NCI-H1417 treated with DMSO at 0.1 percent for 48 hours (cell line): Measurements from ENCODE around the gene MGAT5B.

ENCODE experiments used
- DNase-seq: peaks from one replicate; lab custom pipeline; 2025; lab: John Stamatoyannopoulos, UW

The MGAT5B gene

DNA sequence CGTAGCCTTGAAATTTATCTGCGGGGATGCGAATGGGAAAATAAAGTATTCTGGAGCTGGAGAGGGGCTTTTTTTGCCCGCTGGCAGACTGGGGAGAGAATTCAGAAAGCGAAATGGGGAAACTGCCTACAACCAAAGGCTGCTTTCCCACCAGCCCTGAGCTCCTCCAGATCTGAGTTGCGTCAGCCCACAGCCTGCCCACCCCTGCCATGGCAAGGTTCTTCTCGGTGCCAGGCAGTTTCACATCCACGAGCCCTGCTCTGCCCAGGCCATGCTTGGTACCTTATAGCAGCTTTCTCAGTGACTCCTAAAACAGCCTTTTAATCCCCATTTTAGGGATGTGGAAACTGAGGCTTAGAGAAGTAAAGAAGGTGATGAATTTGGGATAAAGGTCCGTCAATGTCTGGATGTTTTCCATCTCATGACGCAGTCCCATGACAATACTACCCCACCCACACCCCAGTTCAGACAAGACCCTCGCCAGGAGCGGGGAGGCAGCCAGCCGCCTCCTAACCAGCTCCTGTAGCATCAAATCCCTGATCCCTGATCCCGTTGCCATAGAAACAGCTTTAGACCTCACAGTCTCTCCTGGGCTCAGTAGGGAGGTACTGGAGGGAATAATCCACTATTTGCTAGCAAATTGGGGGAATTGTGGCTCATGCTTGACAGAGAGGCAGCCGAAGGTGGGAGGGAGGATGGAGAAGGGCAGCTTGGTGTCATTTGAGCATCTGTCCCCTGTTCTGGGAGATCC is 113.5 kb downstream of the MGAT5B start:
- DNase-seq: no peak

DNA sequence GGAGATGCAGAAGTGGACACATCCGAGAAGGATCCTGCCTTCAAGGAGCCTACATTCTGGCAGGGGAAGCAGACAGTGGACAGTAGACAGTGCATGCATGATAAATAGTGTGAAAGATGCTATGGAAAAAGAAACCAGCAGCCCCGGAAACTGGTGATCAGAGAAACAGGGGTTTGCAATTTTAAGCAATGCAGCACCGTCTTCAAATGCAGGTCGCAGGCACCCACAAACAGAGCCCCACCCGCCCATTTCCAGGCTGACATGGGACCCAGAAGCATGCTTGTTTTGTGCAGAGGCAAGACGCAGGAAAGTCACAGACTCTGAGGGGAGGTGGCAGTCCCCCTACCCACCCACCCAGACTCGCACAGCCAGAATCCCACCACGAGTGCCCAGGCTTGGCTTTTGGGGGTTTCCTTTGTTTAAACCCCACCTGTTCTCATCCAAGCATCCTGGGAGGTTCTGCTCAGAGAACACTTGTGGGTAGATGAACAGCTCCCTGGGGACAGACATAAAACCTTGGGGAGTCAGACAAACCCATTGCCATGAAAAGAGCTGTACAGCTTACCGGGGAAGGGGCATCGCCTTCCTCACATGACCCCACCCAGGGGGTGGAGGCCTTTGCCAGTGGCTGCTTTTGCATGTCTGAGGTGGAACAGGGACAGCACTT is 114.3 kb downstream of the MGAT5B start:
- DNase-seq: no peak

DNA sequence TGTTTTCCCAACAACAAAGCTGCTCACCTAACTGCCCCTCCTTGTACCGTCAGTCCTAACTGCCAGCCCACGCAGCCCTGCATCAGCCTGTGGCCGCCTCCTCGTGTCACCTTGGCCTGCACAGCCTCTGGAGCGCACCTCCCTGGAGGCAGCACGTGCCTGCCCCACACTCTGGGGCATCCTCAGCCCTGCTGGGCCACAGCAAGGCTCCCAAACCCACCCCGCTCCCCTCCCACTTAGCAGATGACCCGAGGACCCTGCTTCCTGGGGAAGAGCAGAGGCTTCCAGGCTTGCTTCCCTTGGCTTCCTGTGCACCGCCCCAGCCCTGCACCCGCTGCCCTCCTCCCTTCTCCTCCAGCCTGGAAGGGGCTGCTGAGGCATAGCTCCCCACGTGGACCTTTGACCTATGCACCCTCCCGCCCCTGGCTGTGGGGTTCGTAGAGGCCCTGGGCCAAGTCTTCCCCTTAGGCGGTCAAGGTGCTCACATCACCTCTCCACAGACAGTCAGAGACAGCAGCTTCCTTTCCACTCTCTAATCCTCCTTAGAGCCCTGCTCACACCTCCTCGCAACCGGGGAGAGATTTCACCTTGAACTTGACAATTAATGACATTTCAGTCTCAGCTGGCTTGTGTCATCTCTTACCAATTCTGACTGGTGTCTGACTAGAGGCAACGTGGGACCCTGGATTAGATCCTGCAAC is 115.0 kb downstream of the MGAT5B start:
- no peak for DNase-seq

DNA sequence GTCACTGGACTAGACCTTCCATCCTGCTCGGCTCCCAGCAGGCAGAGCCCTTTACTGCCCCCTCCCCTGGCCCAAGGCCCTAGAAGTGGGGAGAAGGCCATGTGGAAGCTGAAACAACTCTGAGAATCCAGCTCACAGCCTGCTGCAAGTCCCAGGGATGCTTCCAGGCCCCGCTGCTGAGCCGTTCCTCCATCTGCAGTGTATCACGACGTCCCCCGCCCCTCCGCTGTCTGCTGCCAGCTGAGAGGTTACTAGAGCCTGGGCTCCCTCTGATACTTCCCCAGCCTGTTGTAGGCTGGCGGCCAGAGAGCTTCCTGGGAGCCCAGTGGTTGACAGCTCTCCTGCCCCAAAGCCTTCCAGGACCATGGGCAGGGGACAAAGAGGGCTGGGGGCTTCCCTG is 118.2 kb downstream of the MGAT5B start:
- no peak for DNase-seq

DNA sequence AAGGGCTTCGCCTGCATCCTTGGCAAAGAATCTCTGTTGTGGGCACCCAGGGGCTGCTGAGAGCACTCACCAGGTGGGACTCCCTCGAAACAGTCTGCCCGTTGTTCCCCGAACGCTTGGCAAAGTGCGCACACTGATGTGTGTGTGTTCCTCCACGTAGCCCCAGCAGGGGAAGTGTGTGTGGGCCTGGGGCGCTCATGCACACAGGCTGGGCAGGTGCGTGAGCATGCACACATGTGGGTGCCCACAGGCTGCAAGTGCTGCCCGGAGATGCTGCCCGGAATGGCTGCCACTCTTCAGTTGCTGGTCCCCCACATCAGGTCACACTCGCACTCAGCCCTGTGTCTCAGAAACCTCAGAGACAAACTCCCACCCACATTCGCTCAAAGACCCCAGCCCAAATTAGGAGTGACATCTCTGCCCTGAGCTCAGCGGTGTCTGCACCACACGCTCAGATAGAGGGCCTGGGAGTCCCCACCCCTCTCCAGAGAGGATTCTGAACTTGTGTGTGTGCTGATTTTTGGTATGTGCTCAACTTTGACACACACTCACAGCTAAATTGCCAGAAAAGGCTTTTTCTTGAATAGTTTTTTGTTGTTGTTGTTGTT is 119.4 kb downstream of the MGAT5B start:
- no peak for DNase-seq

DNA sequence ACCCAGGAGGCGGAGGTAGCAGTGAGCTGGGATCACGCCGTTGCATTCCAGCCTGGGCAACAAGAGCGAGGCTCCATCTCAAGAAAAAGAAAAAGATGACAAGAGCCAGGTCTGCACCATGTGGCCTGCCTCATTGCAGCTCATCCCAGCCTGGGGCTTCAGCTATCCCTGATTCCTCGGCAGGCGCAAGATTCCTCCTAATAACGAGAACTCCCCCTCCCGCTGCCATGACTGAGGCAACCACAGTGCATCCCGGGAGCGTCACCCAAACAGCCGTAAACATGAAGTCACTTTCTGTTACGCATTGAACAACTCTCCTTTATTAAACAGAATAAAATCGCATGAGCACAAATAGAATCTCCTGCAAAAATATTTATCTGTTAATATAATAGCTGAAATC is 120.6 kb downstream of the MGAT5B start:
- DNase-seq: no peak

DNA sequence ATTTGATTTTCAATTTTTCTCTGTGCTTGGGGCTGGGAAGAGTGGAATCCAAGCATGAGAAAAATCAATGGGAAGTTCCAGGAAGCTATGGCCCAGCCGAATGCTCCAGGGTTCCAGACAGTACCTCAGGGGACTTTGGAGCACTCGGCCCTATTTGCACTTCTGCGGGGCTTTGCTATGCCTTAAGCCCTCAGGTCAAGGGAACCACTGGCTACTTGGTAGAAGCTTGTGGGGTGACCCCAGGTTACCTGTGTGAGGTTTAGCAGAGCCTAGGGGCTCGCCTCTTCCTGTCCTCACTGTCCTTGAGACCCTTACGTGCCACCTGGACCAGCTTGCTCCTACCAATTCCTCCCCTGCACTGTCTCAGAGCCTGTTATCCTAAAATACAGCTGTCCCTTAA is 121.3 kb downstream of the MGAT5B start:
- DNase-seq: no peak

DNA sequence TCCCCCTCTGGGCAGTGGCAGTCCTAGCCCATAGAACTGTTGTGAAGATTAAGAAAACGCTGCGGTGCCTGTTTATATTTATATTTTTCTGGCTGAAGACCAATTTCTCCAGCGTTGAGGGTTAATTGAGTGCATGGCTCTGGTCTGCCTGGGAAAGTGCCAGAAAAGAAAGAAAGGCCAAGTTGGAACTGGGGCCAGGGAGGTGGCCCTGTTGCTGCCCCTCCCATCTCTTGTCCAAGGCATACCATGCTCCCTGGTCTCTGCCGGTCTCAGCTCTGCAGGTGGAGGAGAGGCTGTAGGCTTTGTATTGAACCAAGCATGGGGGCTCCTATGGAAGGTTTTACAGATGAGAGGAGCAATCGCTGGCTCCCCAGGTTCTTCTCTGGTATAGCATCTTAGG is 124.7 kb downstream of the MGAT5B start:
- DNase-seq: no peak

DNA sequence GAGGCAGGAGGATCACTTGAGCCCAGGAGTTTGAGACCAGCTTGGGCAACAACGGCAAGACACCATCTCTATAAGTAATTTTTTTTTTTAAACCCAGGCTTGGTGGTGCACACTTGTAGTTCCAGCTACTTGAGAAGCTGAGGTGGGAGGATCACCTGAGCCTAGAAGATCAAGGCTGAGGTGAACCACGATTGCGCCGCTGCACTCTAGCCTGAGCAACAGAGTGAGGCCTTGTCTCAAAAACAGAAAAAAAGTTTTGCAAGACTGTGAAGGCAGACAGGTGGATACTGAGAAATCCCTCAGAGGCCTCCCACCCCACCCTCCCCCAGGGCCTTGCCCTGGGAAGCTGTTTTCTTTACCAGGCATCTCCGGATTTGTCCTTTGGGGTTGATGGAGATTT is 125.4 kb downstream of the MGAT5B start:
- DNase-seq: no peak

DNA sequence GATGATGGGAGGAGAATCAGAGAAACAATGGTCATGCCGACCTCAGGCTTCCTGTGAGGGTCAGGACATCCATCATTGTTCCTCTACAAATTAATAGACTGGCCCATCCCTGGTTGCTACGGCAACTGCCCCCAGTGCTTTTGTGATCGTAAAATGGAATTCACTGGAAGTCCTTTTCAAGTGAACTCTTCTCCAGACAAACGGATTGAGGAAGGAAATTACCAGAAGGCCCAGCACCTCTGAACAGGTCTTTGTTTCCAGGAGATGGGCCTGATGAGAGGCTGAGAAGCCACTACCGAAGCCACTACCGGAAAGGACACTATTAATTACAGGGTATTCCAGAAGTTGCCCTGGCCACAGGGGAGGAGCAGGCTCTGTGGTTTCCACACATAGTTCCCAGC is 126.0 kb downstream of the MGAT5B start:
- no peak for DNase-seq

DNA sequence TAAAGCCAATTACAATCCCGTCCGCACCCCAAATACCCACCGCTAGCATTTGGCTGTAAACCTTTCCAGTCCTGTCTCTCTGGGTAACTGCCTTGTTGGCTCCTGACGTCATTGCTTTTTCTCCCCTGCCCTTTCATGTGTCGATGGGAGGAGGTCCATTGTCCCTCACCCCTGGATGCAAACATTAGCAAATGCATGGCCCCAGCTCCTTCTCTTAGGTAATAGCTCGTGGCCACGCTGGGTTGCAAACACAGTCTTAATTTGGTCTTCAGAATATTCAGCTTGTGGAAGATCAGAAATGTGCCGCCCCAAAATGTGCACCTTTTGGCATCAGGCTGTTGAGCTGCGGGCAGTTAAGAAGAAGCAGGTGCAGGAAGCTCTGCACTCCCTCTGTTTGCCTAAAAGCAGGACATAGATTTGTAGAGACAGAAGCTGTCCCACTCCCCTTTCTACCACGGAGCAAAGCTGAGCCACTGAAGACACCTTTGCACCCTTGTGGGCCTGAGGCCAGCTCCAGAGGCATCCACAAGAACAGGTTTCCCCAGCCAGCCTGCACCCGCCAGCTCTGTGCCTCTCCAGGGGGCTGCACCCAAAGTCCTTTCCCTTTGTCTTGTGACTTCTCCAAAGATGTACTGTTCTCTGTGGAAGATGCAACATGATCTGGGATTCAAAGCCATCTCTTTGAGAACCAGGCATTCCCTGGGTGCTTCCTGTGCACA is 127.3 kb downstream of the MGAT5B start:
- no peak for DNase-seq

DNA sequence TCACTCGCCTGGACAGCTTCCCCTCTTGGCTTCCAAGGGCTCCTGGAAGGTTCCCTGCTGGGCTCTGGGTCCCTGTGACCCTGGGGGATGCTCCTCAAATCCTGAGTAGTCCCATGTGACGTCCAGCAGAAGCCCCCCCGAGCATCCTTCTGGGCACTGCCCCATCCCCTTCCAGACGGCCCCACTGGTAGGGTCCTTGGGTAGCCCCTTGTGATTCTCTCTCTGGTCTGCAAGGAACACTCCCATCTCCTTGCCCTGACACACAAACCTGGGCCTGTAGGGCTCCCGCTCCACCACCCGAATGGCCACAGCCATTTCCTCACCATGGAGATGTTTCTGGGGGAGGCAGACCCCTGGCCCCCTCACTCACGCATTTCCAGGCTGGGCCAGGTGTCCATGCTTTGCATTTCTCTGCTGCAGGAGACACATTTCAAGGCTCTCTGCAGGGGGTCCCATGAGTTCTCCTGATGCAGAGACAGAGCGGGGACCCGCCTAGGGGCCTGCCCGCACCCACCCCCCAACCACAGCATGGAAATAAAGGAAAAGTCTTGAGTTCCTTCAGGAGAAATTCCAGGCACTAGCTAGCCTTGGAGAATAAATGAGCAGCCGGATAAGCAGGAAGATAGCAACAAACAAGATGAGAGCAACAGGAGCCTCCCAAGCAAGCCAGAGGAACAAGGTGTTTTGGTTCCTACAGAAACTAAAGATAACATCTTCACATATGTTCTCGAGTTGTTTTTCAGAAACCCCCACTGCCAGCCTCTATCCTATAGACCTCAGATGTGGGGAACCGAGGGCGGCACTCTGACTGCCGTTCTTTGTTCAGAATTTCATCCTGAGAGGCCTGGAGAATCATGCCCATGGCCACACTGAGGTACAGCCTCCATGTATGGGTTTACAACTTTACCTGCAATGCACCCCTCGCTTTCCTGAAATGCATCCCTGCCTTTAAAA is 128.8 kb downstream of the MGAT5B start:
- DNase-seq: no peak

DNA sequence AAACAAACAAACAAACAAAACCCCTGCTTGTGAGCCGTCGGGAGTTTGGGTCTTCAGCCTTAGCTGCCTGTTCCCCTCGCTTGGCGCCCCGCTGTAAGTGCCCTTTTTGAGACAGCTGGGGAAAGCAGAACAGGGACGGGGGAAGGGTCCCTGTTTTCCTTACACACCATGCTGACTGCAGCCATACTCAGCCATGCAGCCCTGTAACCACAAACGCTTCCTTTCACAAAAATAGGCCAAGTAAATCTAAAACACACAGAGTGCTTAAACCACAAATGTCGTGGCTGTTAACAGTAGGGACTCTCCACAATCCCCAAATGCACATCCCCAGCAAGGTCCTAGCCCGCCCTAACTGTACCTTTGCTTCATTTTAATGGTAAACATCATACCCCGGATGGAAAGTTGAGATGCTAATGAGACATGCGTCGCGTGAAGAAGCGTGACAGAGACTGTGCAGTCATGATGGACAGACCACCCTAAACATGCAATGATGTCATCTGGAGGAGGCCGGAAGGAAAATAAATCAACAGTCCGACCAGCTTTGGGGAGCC is 129.9 kb downstream of the MGAT5B start:
- no peak for DNase-seq

DNA sequence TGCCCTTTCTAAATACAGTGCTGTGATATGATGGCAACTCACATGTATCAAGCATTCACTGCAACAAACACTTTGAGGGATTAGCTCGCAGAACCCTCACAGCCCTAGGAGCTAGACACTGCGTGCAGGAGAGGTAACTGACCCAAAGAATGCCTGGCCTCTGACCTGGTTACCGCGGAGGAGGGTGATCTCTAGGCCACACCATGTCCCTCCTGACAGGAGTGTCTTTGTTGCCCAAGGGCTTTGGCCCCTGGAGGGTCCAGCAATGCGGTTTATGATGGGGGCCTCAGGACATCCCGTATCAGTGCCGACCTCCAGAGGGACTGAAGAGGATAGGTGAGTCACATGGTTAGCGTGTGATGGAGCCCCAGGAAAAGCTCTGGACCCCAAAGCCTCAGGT is 130.6 kb downstream of the MGAT5B start:
- no peak for DNase-seq
